DND-41 (cell line): ENCODE data around the gene ULBP2.

Source experiments
- ATAC-seq: fragments of 200-7000 bp; cut with Tn5 transposase; 3 replicates; pipeline ENCODE4 v1.9.1; 2021; ENCODE audit warnings: low read depth; ENCODE audit not compliant: insufficient read depth
- DNase-seq: peaks from one replicate; pipeline ENCODE4 v3.0.0-alpha.2; 2020
- H2AFZ ChIP-seq: 2 replicates; pipeline ENCODE4 v1.6.0; 2012; ENCODE audit warnings: low read depth, low read length
- H3K27ac ChIP-seq: 2 replicates; pipeline ENCODE4 v1.5.1; 2012; ENCODE audit warnings: low read length, inconsistent platforms
- H3K27me3 ChIP-seq: fragments of 200-600 bp; sonication (generic); 2 replicates; pipeline ENCODE4 v1.6.0; 2012; ENCODE audit warnings: low read length, mild to moderate bottlenecking, inconsistent platforms; ENCODE audit not compliant: insufficient read depth, poor library complexity
- H3K36me3 ChIP-seq: 2 replicates; pipeline ENCODE4 v1.5.1; 2012; ENCODE audit warnings: low read length, inconsistent platforms; ENCODE audit not compliant: insufficient read depth
- H3K4me1 ChIP-seq: 2 replicates; pipeline ENCODE4 v1.5.1; 2012; ENCODE audit warnings: mild to moderate bottlenecking, low read length; ENCODE audit not compliant: insufficient read depth
- H3K4me2 ChIP-seq: 2 replicates; pipeline ENCODE4 v1.6.0; 2012; ENCODE audit warnings: mild to moderate bottlenecking, moderate library complexity, low read length, inconsistent platforms; ENCODE audit not compliant: insufficient read depth
- H3K4me3 ChIP-seq, 2 experiments: fragments of 200-600 bp in 1 of 2; shearing (Covaris generic) in 1 of 2; 2 replicates each; pipeline ENCODE4 v1.5.1; 2012 to 2016; ENCODE audit warnings: inconsistent platforms in 2 of 2, low read length in 2 of 2, mild to moderate bottlenecking in 2 of 2, low read depth in 1 of 2, moderate library complexity in 1 of 2
- H3K79me2 ChIP-seq: 2 replicates; pipeline ENCODE4 v1.6.0; 2012; ENCODE audit warnings: low read length, inconsistent platforms; ENCODE audit not compliant: insufficient read depth
- H3K9ac ChIP-seq: 2 replicates; pipeline ENCODE4 v1.6.0; 2012; ENCODE audit warnings: low read depth, mild to moderate bottlenecking, inconsistent platforms, low read length, moderate library complexity
- H3K9me3 ChIP-seq: 2 replicates; pipeline ENCODE4 v1.5.1; 2012; ENCODE audit warnings: low read length, moderate library complexity, mild to moderate bottlenecking, inconsistent platforms; ENCODE audit not compliant: insufficient read depth, severe bottlenecking
- H4K20me1 ChIP-seq: 2 replicates; pipeline ENCODE4 v1.6.0; 2012; ENCODE audit warnings: low read length; ENCODE audit not compliant: insufficient read depth
- CTCF ChIP-seq: IDR thresholded peaks from 2 replicates; pipeline ENCODE4 v1.5.1; 2012; ENCODE audit warnings: borderline replicate concordance, low read length, moderate library complexity, mild to moderate bottlenecking; ENCODE audit not compliant: poor library complexity, severe bottlenecking; ENCODE audit errors: extremely low read depth
- EZH2 ChIP-seq: IDR thresholded peaks from 3 replicates; pipeline ENCODE4 v1.6.1; 2012; ENCODE audit warnings: borderline replicate concordance, low read depth, mild to moderate bottlenecking, moderate library complexity, low read length, inconsistent platforms; ENCODE audit not compliant: severe bottlenecking

The ULBP2 gene

GRCh38 chr6:149948011-149948410 is 6.2 kb downstream of the ULBP2 start:
- Histone ChIP-seq H2AFZ (no peak overlapping the region), H3K27ac (no peak overlapping the region), H3K36me3 (no peaks in the 10 kb centered on the region), H3K4me1 (no peaks in the 10 kb centered on the region), H3K4me3 (no peak overlapping the region), H3K9me3 (no peaks in the 10 kb centered on the region), H3K9ac (no peak overlapping the region), H3K79me2 (no peaks in the 10 kb centered on the region), H3K27me3 (peaks cover 7% of the 10 kb centered on the region), H4K20me1 (no peaks in the 10 kb centered on the region), H3K4me2 (no peak overlapping the region)
- no peak for DNase-seq
- no peak for ATAC-seq
- TF ChIP-seq EZH2 = no peak
- no peak for TF ChIP-seq CTCF

- Histone ChIP-seq H2AFZ (no peak overlapping the region), H4K20me1 (no peaks in the 10 kb centered on the region), H3K4me1 (no peaks in the 10 kb centered on the region), H3K36me3 (no peaks in the 10 kb centered on the region), H3K9ac (no peak overlapping the region), H3K9me3 (no peaks in the 10 kb centered on the region), H3K4me2 (no peak overlapping the region), H3K79me2 (no peaks in the 10 kb centered on the region), H3K27ac (no peak overlapping the region), H3K27me3 (peaks cover 7% of the 10 kb centered on the region), H3K4me3 (no peak overlapping the region)
- ATAC-seq = no peak
- TF ChIP-seq CTCF = no peak
- no peak for TF ChIP-seq EZH2
- no peak for DNase-seq
Observed at GRCh38 chr6:149948616-149949015, 6.8 kb downstream of the ULBP2 start.

GRCh38 chr6:149950423-149950822 is 8.6 kb downstream of the ULBP2 start:
- Histone ChIP-seq H3K27ac (no peak overlapping the region), H3K27me3 (peaks cover 7% of the 10 kb centered on the region), H3K36me3 (no peaks in the 10 kb centered on the region), H3K4me1 (no peaks in the 10 kb centered on the region), H4K20me1 (no peaks in the 10 kb centered on the region), H3K9ac (no peak overlapping the region), H3K4me3 (no peak overlapping the region), H3K79me2 (no peaks in the 10 kb centered on the region), H2AFZ (no peak overlapping the region), H3K4me2 (no peak overlapping the region), H3K9me3 (no peaks in the 10 kb centered on the region)
- ATAC-seq (no peak), DNase-seq (no peak)
- no peak for TF ChIP-seq CTCF

- Histone ChIP-seq H3K27ac (no peak overlapping the region), H3K9me3 (no peaks in the 10 kb centered on the region), H3K4me3 (no peak overlapping the region), H3K79me2 (no peaks in the 10 kb centered on the region), H2AFZ (no peak overlapping the region), H3K4me2 (no peak overlapping the region), H4K20me1 (no peaks in the 10 kb centered on the region), H3K4me1 (no peaks in the 10 kb centered on the region), H3K36me3 (no peaks in the 10 kb centered on the region), H3K27me3 (peaks cover 7% of the 10 kb centered on the region), H3K9ac (no peak overlapping the region)
- ATAC-seq = no peak
- TF ChIP-seq CTCF (no peak), EZH2 (no peak)
- no peak for DNase-seq
Observed at GRCh38 chr6:149951096-149951495, 9.3 kb downstream of the ULBP2 start.
